Activated T-helper 2 cell treated with anti-CD3 and anti-CD28 coated beads, Interferon-gamma antibody, Interleukin-2, Interleukin-4, amounts not matched to agents 10 μg/mL and 5 μg/mL and 100 μg/mL, durations not matched to agents 14 hours and 24 hours and 36 hours (primary cell): ENCODE results near the gene PRELP. TPM values are rescaled to one million over a fixed set of nuclear protein-coding genes. Genes with fewer than 3 reads are reported as not detected.
"Not testable (repeated sequence)": the region's sequence is repeated elsewhere in the genome, so short reads cannot be mapped to it uniquely, and the experiment has no call there.

Experiments
- DNase-seq: peaks from one replicate; pipeline ENCODE4 v3.0.0; 2021; ENCODE audit warnings: low spot score
- H3K27ac Mint-ChIP-seq: one replicate; pipeline ENCODE4 v1.8.0; 2021; ENCODE audit warnings: mixed read lengths
- H3K27me3 Mint-ChIP-seq: one replicate; pipeline ENCODE4 v1.8.0; 2021; ENCODE audit warnings: low read depth, mixed read lengths
- H3K36me3 Mint-ChIP-seq: one replicate; pipeline ENCODE4 v1.8.0; 2021; ENCODE audit warnings: low read depth, mixed read lengths
- H3K4me1 Mint-ChIP-seq: one replicate; pipeline ENCODE4 v1.8.0; 2021; ENCODE audit warnings: low read depth, mixed read lengths
- H3K4me3 Mint-ChIP-seq: one replicate; pipeline ENCODE4 v1.8.0; 2021; ENCODE audit warnings: low read depth, mild to moderate bottlenecking, moderate library complexity, mixed read lengths
- H3K9me3 Mint-ChIP-seq: one replicate; pipeline ENCODE4 v1.8.0; 2021; ENCODE audit warnings: mixed read lengths
- intact Hi-C: fragments of 100-400 bp; cut with micrococcal nuclease; formaldehyde crosslinking; loops from one replicate; pipeline ENCODE4 v1.15.1; 2023
- total RNA-seq: library from RNA; stranded (reverse); gene quantifications from 2 replicates; pipeline ENCODE4 v1.2.3, GENCODE V29; 2022

PRELP gene
- total RNA-seq, 1 donor from 2014 or later = not detected

- H3K9me3 Mint-ChIP-seq, DNase-seq, H3K4me3 Mint-ChIP-seq, H3K36me3 Mint-ChIP-seq, H3K27ac Mint-ChIP-seq, intact Hi-C loops, H3K27me3 Mint-ChIP-seq: not testable (repeated sequence)
- H3K4me1 Mint-ChIP-seq = peaks cover 21% of the 10 kb centered on the region
Measured at GRCh38 chr1:203518139-203518538, 42.5 kb downstream of the PRELP start.

DNA sequence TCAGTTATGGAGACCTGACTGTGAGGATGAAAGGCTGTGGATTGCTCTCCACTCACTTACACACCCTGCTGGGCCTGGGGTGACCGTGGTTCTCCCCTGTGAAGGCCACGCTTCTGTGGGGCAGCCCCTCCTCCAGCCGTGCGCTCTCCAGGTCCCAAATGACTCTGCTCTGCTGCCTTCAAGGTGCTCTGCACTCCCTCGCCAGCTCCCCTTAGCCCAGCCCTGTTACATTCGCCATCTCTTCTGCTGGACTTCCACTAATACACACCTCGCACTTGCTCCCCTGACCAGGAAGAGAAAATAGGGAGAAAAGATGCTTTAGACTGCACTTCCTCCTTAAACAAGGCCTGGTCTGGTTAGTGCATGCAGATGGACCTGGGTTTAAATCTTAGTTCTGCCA lies 42.9 kb downstream of the PRELP start:
- H3K4me3 Mint-ChIP-seq = no peak overlapping the region
- H3K27ac Mint-ChIP-seq = no peak overlapping the region
- H3K27me3 Mint-ChIP-seq = no peaks in the 10 kb centered on the region
- no peak for DNase-seq
- intact Hi-C loops = no loop called here
- peaks cover 17% of the 10 kb centered on the region for H3K4me1 Mint-ChIP-seq
- H3K9me3 Mint-ChIP-seq = no peaks in the 10 kb centered on the region
- H3K36me3 Mint-ChIP-seq = no peaks in the 10 kb centered on the region

DNA sequence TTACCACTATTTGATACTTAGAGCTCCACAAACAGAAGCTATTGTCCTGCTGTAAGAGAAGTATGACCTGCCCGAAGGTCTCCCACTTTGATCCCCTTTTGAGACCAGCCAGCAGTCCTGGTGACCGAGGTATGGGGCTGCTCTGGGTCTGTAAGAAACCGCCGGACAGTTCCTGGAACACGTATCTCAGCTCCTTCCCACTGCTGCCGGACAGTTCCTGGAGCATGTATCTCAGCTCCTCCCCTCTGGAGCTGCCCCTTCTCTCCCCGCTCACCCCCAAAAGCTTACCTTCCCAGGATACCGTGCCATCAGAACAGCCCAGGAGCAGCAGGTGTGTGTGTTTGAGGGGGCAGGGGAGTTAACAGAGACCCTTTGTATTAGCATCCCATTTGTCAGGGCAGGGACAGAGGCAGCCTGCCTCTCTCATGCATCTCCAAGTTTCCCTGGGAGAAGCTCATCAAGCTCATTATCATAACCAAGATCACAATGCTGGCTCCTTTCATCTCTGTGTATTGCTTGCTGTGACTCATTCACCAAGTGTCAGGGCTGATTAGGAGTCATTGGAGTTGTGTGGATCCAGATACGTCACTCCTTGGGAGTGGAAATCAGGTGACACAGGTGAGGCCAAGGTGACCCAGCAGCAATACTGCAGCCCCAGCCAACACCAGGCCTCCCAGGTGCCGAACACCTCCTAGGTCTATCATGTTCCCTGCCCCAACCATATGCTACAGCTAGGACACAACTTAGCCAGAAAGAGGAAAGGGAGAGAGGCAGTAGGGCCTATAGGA lies 43.6 kb downstream of the PRELP start:
- H3K4me3 Mint-ChIP-seq = no peak overlapping the region
- peaks cover 10% of the 10 kb centered on the region for H3K4me1 Mint-ChIP-seq
- H3K27ac Mint-ChIP-seq = no peak overlapping the region
- H3K9me3 Mint-ChIP-seq = no peaks in the 10 kb centered on the region
- no peaks in the 10 kb centered on the region for H3K36me3 Mint-ChIP-seq
- no peak for DNase-seq
- no peaks in the 10 kb centered on the region for H3K27me3 Mint-ChIP-seq
- intact Hi-C loops = no loop called here

DNA sequence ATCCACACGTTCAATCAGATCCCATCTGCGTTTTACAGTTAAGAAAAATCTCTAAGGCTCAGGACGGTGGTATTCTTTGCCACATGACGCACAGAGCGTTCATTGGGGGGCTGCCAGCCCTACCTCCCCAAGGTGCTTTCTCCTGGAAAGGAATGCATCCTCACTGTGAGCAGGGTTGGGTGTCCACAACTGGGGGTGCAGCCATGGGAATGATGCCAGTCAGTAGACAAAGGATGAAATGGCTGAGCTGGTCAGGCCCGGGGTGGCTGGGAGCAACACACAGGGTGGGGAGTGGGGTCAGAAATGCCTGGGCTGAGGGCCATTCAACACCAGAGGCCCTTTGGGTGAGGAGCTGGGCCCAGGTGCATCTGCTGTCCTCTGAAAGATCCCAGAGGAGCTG lies 44.3 kb downstream of the PRELP start:
- Mint-ChIP-seq H3K27ac (no peak overlapping the region), H3K4me3 (no peak overlapping the region), H3K4me1 (peaks cover 6% of the 10 kb centered on the region), H3K36me3 (no peaks in the 10 kb centered on the region), H3K9me3 (no peaks in the 10 kb centered on the region), H3K27me3 (no peaks in the 10 kb centered on the region)
- intact Hi-C loops = no loop called here
- no peak for DNase-seq

DNA sequence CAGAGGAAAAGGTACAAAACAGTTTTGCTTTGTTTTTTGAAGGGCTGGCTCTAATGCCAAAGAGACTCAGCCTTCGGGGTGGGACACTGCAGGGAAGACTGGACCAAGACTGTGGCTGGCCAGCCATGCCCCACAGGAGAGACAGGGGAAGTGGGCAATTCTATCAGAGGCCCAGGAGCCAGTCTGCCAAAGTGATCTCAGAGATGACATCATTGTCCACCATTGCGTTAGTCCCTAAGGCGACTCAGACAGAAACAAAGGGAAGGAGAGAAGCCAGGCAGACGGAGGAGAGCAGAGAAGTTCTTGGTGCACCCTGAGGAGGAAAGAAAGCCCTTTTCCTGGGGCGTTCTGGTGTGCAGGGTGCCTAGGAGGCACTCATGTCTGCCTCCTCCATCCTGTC lies 44.7 kb downstream of the PRELP start:
- no peak overlapping the region for H3K4me3 Mint-ChIP-seq
- no peaks in the 10 kb centered on the region for H3K9me3 Mint-ChIP-seq
- no peaks in the 10 kb centered on the region for H3K36me3 Mint-ChIP-seq
- DNase-seq = no peak
- peaks cover 6% of the 10 kb centered on the region for H3K4me1 Mint-ChIP-seq
- intact Hi-C loops = no loop called here
- no peak overlapping the region for H3K27ac Mint-ChIP-seq
- H3K27me3 Mint-ChIP-seq = no peaks in the 10 kb centered on the region

- intact Hi-C loops = no loop called here
- no peak overlapping the region for H3K4me3 Mint-ChIP-seq
- no peak overlapping the region for H3K27ac Mint-ChIP-seq
- H3K4me1 Mint-ChIP-seq = peaks cover 6% of the 10 kb centered on the region
- H3K9me3 Mint-ChIP-seq = no peaks in the 10 kb centered on the region
- no peaks in the 10 kb centered on the region for H3K27me3 Mint-ChIP-seq
- no peak for DNase-seq
- no peaks in the 10 kb centered on the region for H3K36me3 Mint-ChIP-seq
Measured at GRCh38 chr1:203521074-203521794, 45.6 kb downstream of the PRELP start.

DNA sequence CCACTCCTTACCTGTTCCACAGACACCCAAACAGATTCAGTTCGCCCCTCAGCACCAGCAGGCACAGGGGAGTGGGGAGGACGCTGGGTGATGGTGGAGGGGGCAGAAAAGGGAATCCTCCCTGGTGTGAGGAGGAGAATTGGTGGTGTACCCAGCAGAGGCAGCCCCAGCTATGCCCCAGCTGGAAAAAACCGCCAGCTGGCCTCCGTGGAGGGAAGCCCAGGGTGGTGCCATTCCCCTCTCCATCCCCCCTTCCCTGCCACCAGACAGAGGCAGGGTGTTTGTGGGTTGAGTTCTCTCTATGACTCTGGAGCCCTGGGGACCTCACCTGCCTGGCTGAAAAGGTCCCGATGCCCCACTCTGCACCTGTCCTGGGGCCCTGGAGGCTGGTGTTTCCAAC lies 46.2 kb downstream of the PRELP start:
- no peak for DNase-seq
- Mint-ChIP-seq H3K9me3 (no peaks in the 10 kb centered on the region), H3K4me3 (no peak overlapping the region), H3K27me3 (no peaks in the 10 kb centered on the region), H3K4me1 (peaks cover 6% of the 10 kb centered on the region), H3K36me3 (no peaks in the 10 kb centered on the region), H3K27ac (no peak overlapping the region)
- intact Hi-C loops = no loop called here

GRCh38 chr1:203522237-203522636 lies 46.6 kb downstream of the PRELP start:
- H3K36me3 Mint-ChIP-seq = no peaks in the 10 kb centered on the region
- no peak overlapping the region for H3K4me3 Mint-ChIP-seq
- DNase-seq = no peak
- H3K27ac Mint-ChIP-seq = no peak overlapping the region
- H3K27me3 Mint-ChIP-seq = no peaks in the 10 kb centered on the region
- no peaks in the 10 kb centered on the region for H3K9me3 Mint-ChIP-seq
- H3K4me1 Mint-ChIP-seq = peaks cover 6% of the 10 kb centered on the region
- intact Hi-C loops = no loop called here

DNA sequence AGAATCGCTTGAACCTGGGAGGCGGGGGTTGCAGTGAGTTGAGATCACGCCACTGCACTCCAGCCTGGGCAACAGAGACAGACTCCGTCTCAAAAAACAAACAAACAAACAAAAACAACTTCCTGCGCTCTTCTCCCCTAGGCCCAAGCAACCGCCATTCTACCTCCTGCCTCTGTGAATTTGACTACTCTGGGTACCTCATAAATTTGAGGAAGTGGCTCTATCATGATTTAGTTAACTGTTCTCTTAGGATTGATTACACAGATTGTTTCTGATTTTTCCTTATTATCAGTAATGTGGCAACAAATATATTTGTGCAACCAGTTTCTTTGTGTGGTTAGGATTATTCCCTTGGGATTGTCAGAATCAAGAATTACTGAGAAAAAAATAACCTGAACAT lies 48.1 kb downstream of the PRELP start:
- H3K4me1 Mint-ChIP-seq = peaks cover 6% of the 10 kb centered on the region
- H3K36me3 Mint-ChIP-seq = no peaks in the 10 kb centered on the region
- DNase-seq = no peak
- no peaks in the 10 kb centered on the region for H3K27me3 Mint-ChIP-seq
- no peak overlapping the region for H3K27ac Mint-ChIP-seq
- intact Hi-C loops = no loop called here
- no peak overlapping the region for H3K4me3 Mint-ChIP-seq
- no peaks in the 10 kb centered on the region for H3K9me3 Mint-ChIP-seq

DNA sequence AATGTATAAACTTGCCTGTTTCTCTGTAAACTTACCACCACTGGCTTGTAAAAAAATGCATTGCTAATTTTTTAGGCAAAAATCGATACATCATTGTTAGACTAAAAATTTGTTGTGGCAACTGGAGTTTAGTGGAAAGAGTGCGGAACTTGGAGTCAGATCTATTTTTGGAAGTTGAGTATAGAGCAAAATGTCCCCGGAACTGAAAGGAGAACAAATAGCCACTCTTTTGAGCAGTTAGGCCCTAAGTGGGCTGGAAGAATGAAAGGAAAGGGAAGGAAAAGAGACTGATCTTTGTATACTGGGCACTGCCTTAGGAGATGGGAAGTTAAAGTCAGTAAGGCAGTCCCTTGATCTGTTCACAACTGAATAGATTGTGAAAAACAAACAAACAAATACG lies 48.5 kb downstream of the PRELP start:
- Mint-ChIP-seq H3K36me3 (no peaks in the 10 kb centered on the region), H3K27ac (no peak overlapping the region), H3K27me3 (no peaks in the 10 kb centered on the region), H3K9me3 (no peaks in the 10 kb centered on the region), H3K4me1 (peaks cover 6% of the 10 kb centered on the region), H3K4me3 (no peak overlapping the region)
- DNase-seq = no peak
- intact Hi-C loops = no loop called here

- H3K9me3 Mint-ChIP-seq = no peaks in the 10 kb centered on the region
- no peak for DNase-seq
- no peak overlapping the region for H3K27ac Mint-ChIP-seq
- H3K4me1 Mint-ChIP-seq = peaks cover 8% of the 10 kb centered on the region
- no peaks in the 10 kb centered on the region for H3K36me3 Mint-ChIP-seq
- intact Hi-C loops = no loop called here
- no peaks in the 10 kb centered on the region for H3K27me3 Mint-ChIP-seq
- no peak overlapping the region for H3K4me3 Mint-ChIP-seq
Measured at GRCh38 chr1:203524824-203525223, 49.2 kb downstream of the PRELP start.

- no peaks in the 10 kb centered on the region for H3K27me3 Mint-ChIP-seq
- H3K36me3 Mint-ChIP-seq = no peaks in the 10 kb centered on the region
- H3K4me1 Mint-ChIP-seq = peaks cover 10% of the 10 kb centered on the region
- H3K27ac Mint-ChIP-seq = no peak overlapping the region
- no peak for DNase-seq
- intact Hi-C loops = no loop called here
- no peak overlapping the region for H3K4me3 Mint-ChIP-seq
- no peaks in the 10 kb centered on the region for H3K9me3 Mint-ChIP-seq
Measured at GRCh38 chr1:203525685-203526084, 50.1 kb downstream of the PRELP start.

DNA sequence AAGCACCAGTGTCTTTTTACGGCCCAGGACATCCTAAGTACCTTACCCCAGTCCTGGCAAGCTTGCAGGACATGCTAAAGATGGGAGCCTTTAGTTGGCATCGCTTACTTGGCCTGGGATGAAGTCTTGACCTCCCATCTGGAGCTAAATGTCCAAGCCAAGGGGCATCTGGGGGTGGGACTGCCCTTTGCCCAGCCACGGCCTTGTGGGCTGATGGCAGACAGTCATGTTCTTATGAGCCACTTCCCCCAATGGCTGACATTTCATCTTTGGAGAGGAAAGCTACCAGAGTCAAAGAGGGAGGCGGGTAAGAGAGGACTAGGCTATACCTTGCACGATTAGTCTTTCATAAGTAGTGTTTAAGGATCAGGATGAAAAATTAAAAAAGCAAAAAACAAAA lies 50.5 kb downstream of the PRELP start:
- peaks cover 2% of the 10 kb centered on the region for H3K27me3 Mint-ChIP-seq
- peaks cover 8% of the 10 kb centered on the region for H3K4me1 Mint-ChIP-seq
- H3K9me3 Mint-ChIP-seq = no peaks in the 10 kb centered on the region
- H3K4me3 Mint-ChIP-seq = no peak overlapping the region
- no peak for DNase-seq
- no peaks in the 10 kb centered on the region for H3K36me3 Mint-ChIP-seq
- intact Hi-C loops = no loop called here
- no peak overlapping the region for H3K27ac Mint-ChIP-seq
